ENCODE measurements around the gene FOXS1. TPM values are rescaled to one million over a fixed set of nuclear protein-coding genes. Genes with fewer than 3 reads are reported as not detected.

FOXS1 gene
- polyA plus RNA-seq, 3 donors, result not detected

DNA sequence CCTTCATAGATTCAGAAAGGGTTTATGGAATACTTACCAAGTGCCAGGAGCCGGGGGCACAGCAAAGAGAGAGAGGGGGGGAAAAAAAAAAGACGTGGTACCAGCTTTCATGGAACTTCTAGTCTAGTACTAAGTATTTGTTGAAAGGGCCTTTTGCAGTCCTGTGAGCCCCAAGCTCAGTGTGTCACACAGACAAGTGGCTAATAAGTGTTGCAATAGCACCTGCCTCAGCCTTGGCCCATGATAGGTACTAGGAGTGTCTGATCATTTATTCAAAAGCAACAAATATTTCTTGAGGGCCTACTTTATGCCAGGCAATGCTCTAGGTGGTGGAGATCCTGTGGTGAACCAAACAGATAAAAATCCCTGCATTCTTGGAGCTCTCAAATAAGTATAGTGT lies 18.3 kb downstream of the FOXS1 start:
- H3K27ac ChIP-seq (ENCODE audit: low read depth in 1 of 2, low read length in 2 of 2), result no peak overlapping the region
- no peak overlapping the region for H3K9ac ChIP-seq (ENCODE audit: insufficient read depth, low read length, poor library complexity, severe bottlenecking)
- no peaks in the 10 kb centered on the region for H3K36me3 ChIP-seq (replicated peaks in 1 of 2; ENCODE audit: control insufficient read depth in 1 of 2, insufficient read depth in 2 of 2, low read length in 2 of 2)
- peaks cover 4% of the 10 kb centered on the region for H3K4me1 Mint-ChIP-seq
- H3K79me2 ChIP-seq (ENCODE audit: insufficient read depth, low read length), result no peaks in the 10 kb centered on the region
- H3K4me3 ChIP-seq (replicated peaks in 1 of 3; ENCODE audit: low read depth in 2 of 3, low read length in 3 of 3), result no peak overlapping the region
- DNase-seq, result no peak
- TF ChIP-seq, protein P1, sequence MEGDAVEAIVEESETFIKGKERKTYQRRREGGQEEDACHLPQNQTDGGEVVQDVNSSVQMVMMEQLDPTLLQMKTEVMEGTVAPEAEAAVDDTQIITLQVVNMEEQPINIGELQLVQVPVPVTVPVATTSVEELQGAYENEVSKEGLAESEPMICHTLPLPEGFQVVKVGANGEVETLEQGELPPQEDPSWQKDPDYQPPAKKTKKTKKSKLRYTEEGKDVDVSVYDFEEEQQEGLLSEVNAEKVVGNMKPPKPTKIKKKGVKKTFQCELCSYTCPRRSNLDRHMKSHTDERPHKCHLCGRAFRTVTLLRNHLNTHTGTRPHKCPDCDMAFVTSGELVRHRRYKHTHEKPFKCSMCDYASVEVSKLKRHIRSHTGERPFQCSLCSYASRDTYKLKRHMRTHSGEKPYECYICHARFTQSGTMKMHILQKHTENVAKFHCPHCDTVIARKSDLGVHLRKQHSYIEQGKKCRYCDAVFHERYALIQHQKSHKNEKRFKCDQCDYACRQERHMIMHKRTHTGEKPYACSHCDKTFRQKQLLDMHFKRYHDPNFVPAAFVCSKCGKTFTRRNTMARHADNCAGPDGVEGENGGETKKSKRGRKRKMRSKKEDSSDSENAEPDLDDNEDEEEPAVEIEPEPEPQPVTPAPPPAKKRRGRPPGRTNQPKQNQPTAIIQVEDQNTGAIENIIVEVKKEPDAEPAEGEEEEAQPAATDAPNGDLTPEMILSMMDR (IDR thresholded peaks at IDR 0.05), result no peak
- WGBS (ENCODE audit: insufficient coverage), result 60% methylated on average over 1 of the region's 2 CpGs
- intact Hi-C loops (cut with micrococcal nuclease), result loop anchor here in 1 of 2 donors (5.0 to 10.0 kb wide), 2 partner anchors 208 to 265 kb away; no protein-coding TSS in a partner anchor
- no peak overlapping the region for H3K27ac Mint-ChIP-seq
- H3K9me3 ChIP-seq (replicated peaks in 1 of 2; ENCODE audit: control insufficient read depth in 1 of 2, insufficient read depth in 1 of 2, low read length in 2 of 2), result no peaks in the 10 kb centered on the region
- peaks cover 0 to 6% of the 10 kb centered on the region in 2 donors for H3K27me3 ChIP-seq (ENCODE audit: control insufficient read depth in 2 of 2, insufficient read depth in 2 of 2, low read length in 2 of 2)
- peaks cover 5 to 8% (median 6%) of the 10 kb centered on the region in 3 donors for H3K27me3 Mint-ChIP-seq (ENCODE audit: low read depth in 3 of 3)
- H3K4me3 Mint-ChIP-seq, result no peak overlapping the region
- H3K4me2 ChIP-seq (replicated peaks; ENCODE audit: extremely low read depth, low read length, poor library complexity, severe bottlenecking), result no peak overlapping the region
- no peaks in the 10 kb centered on the region for H4K20me1 ChIP-seq (ENCODE audit: insufficient read depth, low read length)
- peaks cover 3 to 9% of the 10 kb centered on the region in 2 donors for H3K4me1 ChIP-seq (ENCODE audit: control insufficient read depth in 1 of 2, insufficient read depth in 2 of 2, low read length in 2 of 2)
- no peak overlapping the region for H2AFZ ChIP-seq (ENCODE audit: insufficient read depth, low read depth, low read length, poor library complexity, severe bottlenecking)
- peaks cover 0 to 2% (median 0%) of the 10 kb centered on the region in 7 donors for H3K9me3 Mint-ChIP-seq
- no peaks in the 10 kb centered on the region for H3K36me3 Mint-ChIP-seq

DNA sequence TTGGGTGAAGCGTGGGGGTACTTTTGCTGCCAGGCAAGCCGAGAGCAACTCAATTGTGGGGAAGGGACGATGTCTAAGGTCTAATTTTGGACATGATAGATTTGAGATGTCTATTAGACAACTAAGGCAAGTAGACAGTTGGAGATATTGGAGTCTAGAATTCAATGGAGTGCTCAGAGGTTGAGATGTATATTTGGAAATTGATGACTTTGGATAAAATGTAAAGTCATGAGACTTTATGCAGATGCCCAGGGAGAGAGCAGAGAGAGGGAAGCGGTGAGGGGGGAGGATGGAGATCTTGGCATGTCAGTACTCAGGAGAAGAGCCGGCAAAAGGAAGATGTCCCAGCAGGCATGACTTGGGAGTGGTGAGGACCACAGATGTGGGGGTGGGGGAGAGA lies 19.3 kb downstream of the FOXS1 start:
- H3K36me3 ChIP-seq (replicated peaks in 1 of 2; ENCODE audit: control insufficient read depth in 1 of 2, insufficient read depth in 2 of 2, low read length in 2 of 2), result no peaks in the 10 kb centered on the region
- peaks cover 0 to 11% (median 8%) of the 10 kb centered on the region in 3 donors for H3K27me3 Mint-ChIP-seq (ENCODE audit: low read depth in 3 of 3)
- no peaks in the 10 kb centered on the region for H3K9me3 ChIP-seq (replicated peaks in 1 of 2; ENCODE audit: control insufficient read depth in 1 of 2, insufficient read depth in 1 of 2, low read length in 2 of 2)
- peaks cover 3 to 9% of the 10 kb centered on the region in 2 donors for H3K4me1 ChIP-seq (ENCODE audit: control insufficient read depth in 1 of 2, insufficient read depth in 2 of 2, low read length in 2 of 2)
- H3K9ac ChIP-seq (ENCODE audit: insufficient read depth, low read length, poor library complexity, severe bottlenecking), result no peak overlapping the region
- WGBS (ENCODE audit: insufficient coverage), result 97% methylated on average over 5 of the region's 5 CpGs
- no peak overlapping the region for H3K4me3 ChIP-seq (replicated peaks in 1 of 3; ENCODE audit: low read depth in 2 of 3, low read length in 3 of 3)
- H3K27ac ChIP-seq (ENCODE audit: low read depth in 1 of 2, low read length in 2 of 2), result no peak overlapping the region
- TF ChIP-seq, protein P1 (IDR thresholded peaks at IDR 0.05), result no peak
- no peak overlapping the region for H2AFZ ChIP-seq (ENCODE audit: insufficient read depth, low read depth, low read length, poor library complexity, severe bottlenecking)
- intact Hi-C loops (cut with micrococcal nuclease), result loop anchor here in 1 of 2 donors (5.0 to 10.0 kb wide), 2 partner anchors 209 to 266 kb away; no protein-coding TSS in a partner anchor
- H3K4me1 Mint-ChIP-seq, result peaks cover 4% of the 10 kb centered on the region
- no peaks in the 10 kb centered on the region for H3K36me3 Mint-ChIP-seq
- H3K9me3 Mint-ChIP-seq, result peaks cover 0 to 2% (median 0%) of the 10 kb centered on the region in 7 donors
- no peak overlapping the region for H3K4me3 Mint-ChIP-seq
- peaks cover 0 to 6% of the 10 kb centered on the region in 2 donors for H3K27me3 ChIP-seq (ENCODE audit: control insufficient read depth in 2 of 2, insufficient read depth in 2 of 2, low read length in 2 of 2)
- no peaks in the 10 kb centered on the region for H3K79me2 ChIP-seq (ENCODE audit: insufficient read depth, low read length)
- H3K27ac Mint-ChIP-seq, result no peak overlapping the region
- no peak for DNase-seq
- no peak overlapping the region for H3K4me2 ChIP-seq (replicated peaks; ENCODE audit: extremely low read depth, low read length, poor library complexity, severe bottlenecking)
- H4K20me1 ChIP-seq (ENCODE audit: insufficient read depth, low read length), result no peaks in the 10 kb centered on the region

Data from CD14-positive monocyte (primary cell).